Pancreas (tissue), 10 donors: Measurements from ENCODE around the gene GPATCH2L. TPM values are rescaled to one million over a fixed set of nuclear protein-coding genes. Genes with fewer than 3 reads are reported as not detected.

Experiments used
- ATAC-seq, 4 donors: fragments of 200-7000 bp; cut with Tn5 transposase; one replicate each; pipeline versions ENCODE4 v1.8.0 to v1.9.1; 2020; ENCODE audit warnings: mild to moderate bottlenecking in 4 of 4, moderate library complexity in 4 of 4
- DNase-seq, 6 donors: peaks; one replicate each; pipeline ENCODE4 v3.0.0-alpha.2; 2020
- FAIRE-seq: peaks from 2 replicates; lab custom pipeline; 2012; peaks lifted over from hg19 to GRCh38; lab: Jason Lieb, UNC
- H3K27ac ChIP-seq, 4 donors: fragments of 200-600 bp; sonication (generic); 1 replicate in 3 of 4; 2 replicates in 1 of 4; pipeline versions ENCODE4 v1.5.0 to v1.8.0; 2020
- H3K27me3 ChIP-seq, 4 donors: fragments of 200-600 bp; one replicate each; pipeline ENCODE4 v1.8.0; 2021
- H3K36me3 ChIP-seq, 3 donors: fragments of 200-600 bp; sonication (generic) in 1 of 3; one replicate each; pipeline versions ENCODE4 v1.5.0 to v1.8.0; 2020 to 2021
- H3K4me1 ChIP-seq, 3 donors: fragments of 200-600 bp; one replicate each; pipeline ENCODE4 v1.8.0; 2021
- H3K4me3 ChIP-seq, 4 donors: fragments of 200-600 bp; sonication (generic) in 2 of 4; one replicate each; pipeline versions ENCODE4 v1.5.0 to v1.8.0; 2020 to 2021
- H3K9me3 ChIP-seq, 4 donors: fragments of 200-600 bp; one replicate each; pipeline ENCODE4 v1.8.0; 2021
- CTCF ChIP-seq, 4 donors: fragments of 200-600 bp; sonication (generic) in 3 of 4; IDR thresholded peaks; one replicate each; pipeline versions ENCODE4 v1.5.0 to v1.8.0; 2021; ENCODE audit warnings: antibody characterized with exemption in 4 of 4
- WGBS, 2 donors: extraction: QIAGEN DNeasy Blood & Tissue Kit; methylation state at CpG; one replicate each; pipeline ENCODE4 v1.1.7; 2013; 5-methylcytosine and 5-hydroxymethylcytosine counted together
- intact Hi-C, 3 donors: fragments of 100-400 bp; cut with DNase I; formaldehyde crosslinking; loops; one replicate each; pipeline versions ENCODE4 v1.11.1 to v1.14.2; 2022
- polyA plus RNA-seq, 2 donors: library from polyadenylated mRNA; stranded (reverse); fragments of 200-250 nt; gene quantifications; one replicate each; pipeline ENCODE4 v1.2.3, GENCODE V29; 2013
- total RNA-seq, 6 donors: library from RNA; stranded (reverse); fragmentation: NEBNext Ultra II Directional in 4 of 6; extraction: Animal tissue kit (Norgen Biotek cat#: 25700) in 4 of 6; gene quantifications; one replicate each; pipeline versions ENCODE4 v1.2.1 to v1.2.4, GENCODE V29; 2021 to 2023
- donor health status: healthy with polysubstance abuse.
- donor health status: DM: no; HTN: no; CAD: no; lungs with moderate emphysema.
- donor health status: DM: no; HTN: no; CAD: no.
- donor health status: control.
- donor health status: control.
- donor health status: Bipolar disorder and iron deficiency.
- donor health status: DM: yes; HTN: yes; CAD: no.
- donor health status: DM: no; HTN: no; CAD: no.
- donor health status: DM: no; HTN: no; CAD: no.
- donor health status: DM: yes; HTN: yes; CAD: no.

The GPATCH2L gene
- total and polyA plus RNA-seq, 8 donors: 3.0 to 29.7 (median 16.7) TPM

- Histone ChIP-seq H3K36me3 (no peaks in the 10 kb centered on the region), H3K27me3 (no peaks in the 10 kb centered on the region), H3K27ac (no peak overlapping the region), H3K4me1 (no peaks in the 10 kb centered on the region), H3K9me3 (no peaks in the 10 kb centered on the region), H3K4me3 (no peak overlapping the region)
- intact Hi-C loops: no loop called here
- no peak for FAIRE-seq
- 45 to 49% methylated on average over 22 of the region's 22 CpGs for WGBS, 2 donors
- no peak for ATAC-seq
- DNase-seq: no peak
- no peak for TF ChIP-seq CTCF (IDR thresholded peaks at IDR 0.05)
Measured at GRCh38 chr14:76112889-76113624, 38.7 kb upstream of the GPATCH2L start.

DNA sequence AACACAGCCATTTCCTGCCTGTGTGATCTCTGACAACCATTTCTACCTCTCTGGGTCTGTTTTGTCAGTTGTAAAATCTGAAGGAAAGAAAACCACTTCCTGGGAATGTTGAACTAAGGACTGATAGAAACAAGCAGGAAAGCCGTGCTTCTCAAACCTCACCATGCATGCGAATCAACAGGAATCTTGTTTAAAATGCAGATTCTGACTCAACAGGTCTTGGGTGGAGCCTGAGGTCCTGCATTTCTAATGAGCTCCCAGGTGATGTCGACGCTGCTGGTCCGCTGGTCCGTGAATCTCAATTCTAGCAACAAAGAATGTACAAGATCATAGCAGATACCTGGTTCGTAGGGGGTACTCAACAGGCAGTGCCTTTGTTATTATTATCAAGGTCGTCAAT lies 38.0 kb upstream of the GPATCH2L start:
- DNase-seq (no peak), FAIRE-seq (no peak), ATAC-seq (no peak)
- Histone ChIP-seq H3K9me3 (no peaks in the 10 kb centered on the region), H3K27ac (no peak overlapping the region), H3K36me3 (no peaks in the 10 kb centered on the region), H3K4me1 (no peaks in the 10 kb centered on the region), H3K27me3 (no peaks in the 10 kb centered on the region), H3K4me3 (no peak overlapping the region)
- intact Hi-C loops: no loop called here
- no peak for TF ChIP-seq CTCF (IDR thresholded peaks at IDR 0.05)
- 32 to 35% methylated on average over 8 of the region's 8 CpGs for WGBS, 2 donors

GRCh38 chr14:76115010-76115422 lies 36.7 kb upstream of the GPATCH2L start:
- no peak overlapping the region for H3K4me3 ChIP-seq
- no peak overlapping the region for H3K27ac ChIP-seq
- no peaks in the 10 kb centered on the region for H3K27me3 ChIP-seq
- H3K36me3 ChIP-seq: no peaks in the 10 kb centered on the region
- intact Hi-C loops: no loop called here
- FAIRE-seq (no peak), DNase-seq (no peak), ATAC-seq (no peak)
- 64 to 79% methylated on average over 2 of the region's 2 CpGs for WGBS, 2 donors
- no peaks in the 10 kb centered on the region for H3K4me1 ChIP-seq
- H3K9me3 ChIP-seq: no peaks in the 10 kb centered on the region
- no peak for TF ChIP-seq CTCF (IDR thresholded peaks at IDR 0.05)

GRCh38 chr14:76117789-76118484 lies 33.8 kb upstream of the GPATCH2L start:
- intact Hi-C loops: no loop called here
- TF ChIP-seq CTCF (IDR thresholded peaks at IDR 0.05): no peak
- 55 to 57% methylated on average over 16 of the region's 16 CpGs for WGBS, 2 donors

GRCh38 chr14:76118594-76118993 lies 33.1 kb upstream of the GPATCH2L start:
- no peak for TF ChIP-seq CTCF (IDR thresholded peaks at IDR 0.05)
- Histone ChIP-seq H3K4me1 (no peaks in the 10 kb centered on the region), H3K36me3 (no peaks in the 10 kb centered on the region), H3K9me3 (no peaks in the 10 kb centered on the region), H3K4me3 (no peak overlapping the region), H3K27ac (no peak overlapping the region), H3K27me3 (no peaks in the 10 kb centered on the region)
- FAIRE-seq (no peak), DNase-seq (no peak), ATAC-seq (no peak)
- intact Hi-C loops: no loop called here
- WGBS, 2 donors: 66 to 70% methylated on average over 4 of the region's 4 CpGs

More at GRCh38 chr14:76117789-76118484, 33.8 kb upstream of the GPATCH2L start:
- DNase-seq (no peak), FAIRE-seq (no peak), ATAC-seq (no peak)
- H3K9me3 ChIP-seq: no peaks in the 10 kb centered on the region
- H3K27ac ChIP-seq: no peak overlapping the region
- no peak overlapping the region for H3K4me3 ChIP-seq
- H3K36me3 ChIP-seq: no peaks in the 10 kb centered on the region
- H3K27me3 ChIP-seq: no peaks in the 10 kb centered on the region
- H3K4me1 ChIP-seq: no peaks in the 10 kb centered on the region
